ENCODE data around the gene ZNF407.
A peak's percentile ranks its signal among the peaks of the same experiment; 100 is the strongest.

Gene ZNF407

DNA sequence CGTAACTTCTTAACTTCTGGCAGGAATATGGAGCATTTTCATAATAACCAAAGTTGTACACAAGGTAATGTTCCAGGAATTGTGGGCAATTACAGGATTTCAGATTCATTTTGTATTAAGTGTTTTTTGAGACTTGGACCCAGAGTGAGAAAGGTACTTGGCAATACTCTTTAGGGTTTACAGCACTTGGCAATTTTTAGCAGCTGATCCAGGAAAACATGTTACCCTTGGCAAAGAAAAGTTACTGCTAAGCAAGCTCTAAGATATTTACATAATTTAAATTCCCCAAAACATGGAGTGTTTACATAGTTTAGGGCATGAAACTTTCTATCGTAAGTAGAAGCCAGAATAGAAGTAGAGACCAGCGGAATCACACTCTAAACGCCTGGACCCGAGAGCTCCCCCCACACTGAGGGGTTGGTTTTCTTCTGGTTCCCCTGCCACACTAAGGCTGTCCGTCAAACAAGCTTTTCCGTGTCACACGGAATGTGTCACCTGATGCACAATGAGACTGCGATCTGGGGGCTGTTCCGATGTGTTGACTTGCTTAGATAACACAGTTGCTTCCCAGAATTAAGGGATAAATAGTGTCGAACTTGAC lies 434.1 kb downstream of the ZNF407 start:
- no peak for DNase-seq

DNA sequence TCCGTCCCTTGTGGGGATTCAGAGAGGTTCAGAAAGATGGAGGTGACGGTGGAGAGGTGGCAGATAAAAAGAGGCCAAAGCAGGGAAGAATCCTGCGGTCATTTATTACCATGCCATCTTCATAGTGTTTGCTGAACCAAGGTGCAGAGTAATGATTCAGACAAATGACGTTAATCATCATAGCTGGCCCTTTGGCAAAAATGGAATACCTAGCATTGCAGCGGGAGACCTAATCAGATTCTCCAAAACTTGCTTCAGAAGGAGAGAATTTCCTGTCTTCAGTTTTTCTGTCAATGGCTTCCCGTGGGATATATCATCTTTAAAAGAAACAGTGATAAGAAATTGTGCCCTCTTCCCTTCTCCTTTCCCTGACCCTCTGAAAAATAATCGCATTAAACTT lies 435.8 kb downstream of the ZNF407 start:
- no peak for DNase-seq

GRCh38 chr18:75034937-75035336 lies 437.3 kb downstream of the ZNF407 start:
- no peak for DNase-seq

GRCh38 chr18:75035928-75036327 lies 438.3 kb downstream of the ZNF407 start:
- no peak for DNase-seq

DNA sequence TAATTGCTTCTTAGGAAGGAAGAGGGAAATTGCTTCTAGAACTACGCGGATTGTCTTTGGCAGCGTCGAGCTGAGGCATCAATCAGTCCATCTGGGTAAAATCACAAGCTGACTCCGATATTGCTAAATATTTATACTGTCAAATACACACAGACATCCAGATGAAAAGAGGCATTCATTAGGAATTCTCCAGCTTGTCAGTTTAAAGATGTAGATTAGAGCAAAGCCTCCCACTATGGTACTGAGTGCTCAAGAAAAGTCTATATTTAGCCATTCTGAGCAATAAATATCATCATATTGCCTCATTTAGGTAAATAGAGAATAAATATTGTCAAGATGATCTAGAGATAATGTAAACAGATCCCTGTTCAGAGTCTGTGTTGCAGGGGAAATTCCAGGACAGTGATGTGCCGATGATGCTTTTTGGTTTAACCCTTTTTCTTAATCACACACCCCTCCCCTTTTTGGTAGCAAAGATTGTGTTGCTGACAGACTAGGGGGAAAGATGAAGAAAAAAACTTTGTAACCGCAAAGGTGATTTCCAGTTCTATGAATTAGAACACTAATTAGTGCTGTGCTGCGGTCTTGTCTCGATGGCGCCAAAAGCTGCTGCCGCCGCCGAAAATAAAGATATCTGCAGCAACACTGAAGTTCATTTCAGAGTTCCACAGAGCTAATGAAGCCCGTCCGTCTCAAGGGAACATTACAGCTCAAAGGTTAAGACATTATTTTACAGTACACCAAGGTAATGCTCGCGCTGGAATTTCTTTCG lies 439.4 kb downstream of the ZNF407 start:
- DNase-seq, result no peak

DNA sequence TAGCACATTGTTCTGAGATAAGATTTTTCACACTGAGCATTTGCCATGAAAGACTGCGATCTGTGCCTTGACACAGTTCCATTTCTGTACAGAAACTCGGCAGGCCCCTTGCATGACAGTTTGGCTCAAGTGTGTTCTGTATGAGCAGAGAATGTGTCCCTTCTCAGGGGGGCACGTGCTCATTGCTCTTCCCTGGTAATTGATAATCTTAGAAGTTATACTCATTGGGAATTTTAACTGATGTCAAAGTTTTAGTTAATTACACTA lies 440.0 kb downstream of the ZNF407 start:
- no peak for DNase-seq

DNA sequence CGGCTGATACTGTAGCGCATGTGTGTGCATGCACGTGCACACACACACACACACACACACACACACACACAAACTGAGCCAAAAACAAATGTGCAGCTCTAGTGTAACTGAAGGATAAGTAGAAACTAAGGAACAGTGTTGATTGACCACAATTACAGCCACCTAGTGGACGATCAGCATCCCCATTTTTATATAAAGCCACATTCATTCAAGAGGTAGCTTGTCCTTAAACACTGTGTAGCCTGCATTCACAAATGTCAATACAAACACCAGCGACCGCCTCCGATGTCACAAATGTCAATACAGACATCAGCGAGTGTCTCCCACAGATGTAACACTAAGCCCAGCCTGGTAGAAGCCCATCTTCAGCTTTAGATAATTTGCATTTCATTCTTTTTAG lies 443.9 kb downstream of the ZNF407 start:
- DNase-seq, result no peak

DNA sequence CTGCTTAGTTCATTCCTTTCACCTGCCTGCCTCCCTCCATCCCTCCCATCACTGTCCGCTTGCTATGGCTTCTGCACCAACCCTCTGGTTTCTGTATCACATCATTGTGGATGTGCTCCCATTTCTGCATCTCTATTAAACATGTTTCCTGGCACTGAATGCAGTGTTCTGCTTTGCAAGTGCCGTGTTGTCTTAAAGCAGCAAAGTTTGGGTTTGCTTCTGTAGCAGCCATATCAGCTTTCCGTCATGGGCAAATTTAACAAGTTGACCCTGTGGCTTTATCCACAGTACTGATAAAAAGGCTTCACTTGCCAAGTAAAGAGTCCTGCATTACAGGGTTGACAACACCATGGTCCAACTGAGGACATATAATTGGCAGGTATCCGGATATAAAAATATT lies 445.8 kb downstream of the ZNF407 start:
- DNase-seq, result no peak

DNA sequence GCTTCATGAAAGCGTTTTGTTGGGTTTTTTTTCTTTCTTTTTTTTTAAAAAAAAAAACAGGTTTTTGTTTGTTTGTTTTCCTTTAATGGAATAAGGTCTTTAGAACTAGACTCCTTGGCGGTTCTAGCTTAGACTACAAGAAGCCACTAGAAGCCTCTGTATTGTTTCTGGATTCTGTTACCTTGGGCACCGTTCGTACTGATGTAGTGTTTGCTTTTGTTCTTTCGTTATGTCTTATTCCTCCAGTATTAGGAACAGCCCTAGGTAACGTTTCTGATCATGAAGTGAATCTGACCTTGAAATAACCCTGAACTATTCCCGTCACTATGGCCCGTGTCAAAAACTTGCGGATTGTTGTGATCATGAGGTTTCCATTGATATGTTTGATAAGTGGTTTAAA lies 446.6 kb downstream of the ZNF407 start:
- no peak for DNase-seq

- no peak for DNase-seq
Measured at GRCh38 chr18:75044791-75045190, 447.1 kb downstream of the ZNF407 start.

DNA sequence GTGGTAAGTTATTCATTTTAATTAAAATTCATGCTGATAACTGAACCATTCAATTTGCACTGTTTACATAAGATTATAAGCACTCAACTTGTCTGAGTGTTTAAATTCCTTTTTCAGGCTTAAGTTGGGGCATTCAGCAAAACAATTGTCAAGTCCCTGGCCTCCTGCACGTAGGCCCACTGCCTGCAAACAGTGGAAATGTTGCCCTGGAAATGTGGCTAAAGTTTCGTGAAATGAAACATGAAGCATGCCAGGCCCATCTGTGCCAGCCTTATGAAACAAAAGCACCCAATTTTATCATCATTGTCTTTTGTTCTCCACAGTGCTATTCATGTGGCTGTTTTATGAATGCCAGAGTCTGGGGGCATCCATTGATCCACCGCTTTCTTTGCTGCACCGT lies 447.6 kb downstream of the ZNF407 start:
- no peak for DNase-seq

DNA sequence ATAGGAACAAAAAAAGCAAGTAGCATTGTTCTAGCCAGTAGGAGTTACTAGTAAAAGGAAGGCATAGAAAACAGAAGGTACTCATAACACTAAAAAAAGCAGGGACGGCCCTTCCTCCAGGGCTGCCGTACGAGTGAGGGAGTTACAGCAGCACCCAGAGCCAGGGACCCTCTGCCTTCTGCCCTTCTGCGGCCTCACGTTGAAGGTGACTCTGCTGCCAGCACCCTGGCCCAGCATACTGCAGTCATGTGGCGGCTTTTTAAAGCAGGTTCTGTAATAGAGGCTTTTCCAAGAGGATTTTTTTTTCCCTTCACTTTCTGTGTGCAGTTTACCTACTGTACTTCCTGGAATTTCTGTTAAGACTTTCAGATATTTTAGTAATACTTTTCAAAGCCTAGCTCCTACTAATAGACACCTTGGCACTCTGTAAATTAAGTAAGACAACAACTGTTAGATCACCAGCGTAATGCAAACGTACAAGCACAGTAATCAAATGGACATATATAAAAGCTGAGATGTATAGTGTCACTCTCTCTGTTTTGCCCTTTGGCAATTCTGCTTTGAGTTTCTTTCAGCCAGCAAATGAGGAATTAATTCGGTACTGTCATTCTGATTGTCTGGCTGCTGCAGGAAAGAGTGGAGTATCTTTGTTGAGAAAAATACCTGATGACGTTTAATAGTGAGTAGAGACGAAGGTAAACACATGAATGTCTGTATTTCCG lies 449.7 kb downstream of the ZNF407 start:
- no peak for DNase-seq

DNA sequence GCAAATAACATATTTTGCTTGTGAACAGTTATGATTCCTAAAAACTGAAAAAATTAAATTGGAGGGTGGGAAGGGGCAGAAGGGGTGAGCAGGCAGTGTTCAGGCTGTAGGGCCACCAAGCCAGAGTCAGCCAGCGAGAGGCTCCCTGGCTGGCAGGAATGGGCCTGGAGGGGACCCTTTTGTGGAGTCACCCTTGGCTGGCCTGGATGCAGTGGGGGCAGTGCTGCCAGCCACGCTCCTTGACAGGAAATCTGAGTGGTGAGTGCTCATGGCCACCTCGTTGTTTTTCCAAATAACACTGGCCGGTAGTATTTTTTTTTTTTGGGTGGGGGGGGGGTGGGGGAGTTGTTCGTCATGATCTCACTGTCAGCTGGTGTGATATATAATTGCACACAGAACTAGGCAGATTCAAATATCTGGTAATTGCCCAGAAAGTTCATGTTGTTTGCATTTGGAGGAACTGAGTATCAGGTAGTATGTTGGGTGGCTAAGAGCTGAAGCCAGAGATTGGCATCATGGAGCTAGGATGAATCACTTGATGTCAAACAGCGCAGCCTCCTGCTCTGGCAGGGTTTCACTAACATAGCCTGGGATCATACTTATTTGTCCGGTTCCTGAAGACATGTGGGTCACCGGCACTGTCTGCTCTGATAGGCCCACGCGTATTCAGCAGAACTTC lies 451.2 kb downstream of the ZNF407 start:
- no peak for DNase-seq

- no peak for DNase-seq
Measured at GRCh38 chr18:75049455-75049789, 451.8 kb downstream of the ZNF407 start.

DNA sequence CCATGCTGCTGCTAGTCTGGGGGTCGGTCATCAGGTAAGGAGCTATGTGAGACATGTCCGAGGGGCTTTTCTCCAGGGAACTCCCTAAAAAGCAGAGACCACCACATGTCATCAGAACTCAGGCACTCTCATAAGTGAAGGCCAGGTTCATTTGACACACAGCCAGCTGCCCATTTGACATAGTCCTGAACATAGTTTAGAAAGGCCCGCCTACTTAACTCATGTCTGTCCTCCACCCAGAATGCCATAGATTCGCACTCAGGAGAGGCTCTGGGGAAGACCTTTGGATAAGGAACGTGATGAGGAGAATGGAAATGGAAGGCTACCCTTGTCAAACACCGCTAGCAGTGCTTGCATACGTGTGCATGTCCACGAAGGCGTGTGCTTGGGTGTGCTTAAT lies 454.1 kb downstream of the ZNF407 start:
- DNase-seq, result no peak

- no peak for DNase-seq
Measured at GRCh38 chr18:75052475-75052874, 454.8 kb downstream of the ZNF407 start.

DNA sequence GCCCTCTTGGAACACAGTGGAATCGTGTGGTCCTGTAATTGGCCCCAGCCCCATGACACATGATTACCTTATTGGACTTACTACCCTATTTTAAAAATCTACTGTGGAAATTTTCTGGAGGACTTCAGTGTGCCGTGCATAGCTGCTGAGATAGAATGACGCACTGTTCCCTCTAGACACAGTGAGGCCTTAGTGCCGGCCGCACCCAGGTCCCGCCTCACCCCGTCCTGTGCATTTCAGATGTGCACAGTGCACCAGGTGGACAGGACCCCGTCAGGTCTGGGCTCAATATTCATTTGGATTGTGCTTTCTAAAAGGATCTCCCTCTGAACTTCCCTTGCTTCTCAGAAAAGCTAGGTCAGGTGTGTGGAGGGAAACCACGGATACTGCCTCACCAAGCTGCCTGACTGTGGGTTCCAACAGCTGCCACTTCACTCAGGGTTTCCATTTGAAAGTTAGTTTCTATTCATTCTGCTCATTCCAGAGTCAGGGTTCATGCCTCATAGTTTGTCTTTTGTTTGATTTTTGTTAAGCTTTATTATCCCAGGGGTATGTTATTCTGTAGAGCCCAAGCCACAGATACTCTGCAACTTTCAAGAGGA lies 455.5 kb downstream of the ZNF407 start:
- no peak for DNase-seq

- DNase-seq, result peak; percentile 3
Measured at GRCh38 chr18:75054046-75054445, 456.4 kb downstream of the ZNF407 start.

DNA sequence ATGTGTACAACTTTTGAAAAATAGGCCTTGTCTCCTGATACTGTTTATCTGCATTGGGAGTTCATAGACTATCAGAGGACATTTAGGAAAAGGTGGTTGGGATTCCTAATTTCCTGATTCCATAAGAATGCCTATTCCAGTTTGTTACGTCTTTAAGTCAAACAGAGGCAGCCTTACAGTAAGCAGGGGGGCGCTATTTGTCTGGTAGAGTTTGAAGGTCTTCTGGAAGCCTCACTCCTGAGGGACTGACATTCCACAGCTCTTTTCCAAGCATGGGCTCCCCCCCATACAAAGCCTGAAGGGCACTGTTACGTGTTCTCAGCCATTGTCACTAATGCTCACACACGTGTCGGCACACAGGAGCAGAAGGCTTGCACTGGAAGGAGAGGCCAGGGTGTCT lies 456.9 kb downstream of the ZNF407 start:
- no peak for DNase-seq

- DNase-seq, result no peak
Measured at GRCh38 chr18:75057169-75057960, 459.7 kb downstream of the ZNF407 start.

DNA sequence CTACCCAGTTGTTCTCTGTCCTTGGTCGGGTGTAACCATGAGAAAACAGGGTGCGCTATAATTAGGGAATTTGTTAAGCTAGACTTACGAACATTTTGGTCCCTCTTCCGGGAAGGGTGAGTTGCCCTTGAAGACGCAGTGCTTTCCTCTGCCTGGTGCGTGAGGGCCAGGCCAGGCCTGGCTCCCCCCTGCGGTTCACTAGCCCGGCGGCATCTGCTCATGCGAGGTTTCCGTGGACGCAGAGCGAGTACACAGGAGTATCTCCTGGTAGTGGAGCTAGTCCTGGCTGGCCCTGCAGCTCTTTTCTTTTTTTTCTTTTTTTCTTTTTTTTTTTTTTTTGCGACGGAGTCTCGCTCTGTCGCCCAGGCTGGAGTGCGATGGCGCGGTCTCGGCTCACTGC lies 462.5 kb downstream of the ZNF407 start:
- DNase-seq, result no peak

GRCh38 chr18:75062297-75062886 lies 464.7 kb downstream of the ZNF407 start:
- DNase-seq, result no peak

All from NCI-H2171 treated with DMSO at 0.1 percent for 48 hours (cell line).